22Rv1 (cell line): ENCODE results near the gene ZEB2.

Source experiments
- ZFX ChIP-seq: fragments of 450-650 bp; IDR thresholded peaks from 2 replicates; pipeline ENCODE4 v1.6.1; 2017; ENCODE audit warnings: antibody characterized with exemption, borderline replicate concordance
- TF ChIP-seq, protein P1 (sequence below): fragments of 450-650 bp; IDR thresholded peaks from 2 replicates; pipeline ENCODE4 v1.5.1; 2017; ENCODE audit warnings: mild to moderate bottlenecking

DNA sequence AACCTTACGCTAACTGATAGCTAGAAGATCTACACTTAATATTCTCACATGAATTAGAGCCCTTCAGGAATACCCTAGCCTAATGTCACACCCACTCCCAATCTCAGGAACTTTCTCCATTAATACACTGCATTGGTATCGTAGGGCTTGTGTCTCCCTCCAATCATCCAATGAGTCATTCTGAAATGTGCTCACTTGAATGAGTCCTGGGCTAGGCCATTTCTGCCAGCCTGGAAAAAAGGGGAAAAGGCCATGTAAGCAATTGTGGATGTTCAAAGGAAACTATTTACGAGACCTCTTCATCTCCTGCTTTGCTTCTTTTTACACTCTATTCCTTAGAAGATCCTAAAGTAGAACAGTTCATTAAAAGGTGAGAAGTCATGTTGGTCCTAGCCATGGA, 18.8 kb downstream of the ZEB2 start:
- TF ChIP-seq, protein P1, sequence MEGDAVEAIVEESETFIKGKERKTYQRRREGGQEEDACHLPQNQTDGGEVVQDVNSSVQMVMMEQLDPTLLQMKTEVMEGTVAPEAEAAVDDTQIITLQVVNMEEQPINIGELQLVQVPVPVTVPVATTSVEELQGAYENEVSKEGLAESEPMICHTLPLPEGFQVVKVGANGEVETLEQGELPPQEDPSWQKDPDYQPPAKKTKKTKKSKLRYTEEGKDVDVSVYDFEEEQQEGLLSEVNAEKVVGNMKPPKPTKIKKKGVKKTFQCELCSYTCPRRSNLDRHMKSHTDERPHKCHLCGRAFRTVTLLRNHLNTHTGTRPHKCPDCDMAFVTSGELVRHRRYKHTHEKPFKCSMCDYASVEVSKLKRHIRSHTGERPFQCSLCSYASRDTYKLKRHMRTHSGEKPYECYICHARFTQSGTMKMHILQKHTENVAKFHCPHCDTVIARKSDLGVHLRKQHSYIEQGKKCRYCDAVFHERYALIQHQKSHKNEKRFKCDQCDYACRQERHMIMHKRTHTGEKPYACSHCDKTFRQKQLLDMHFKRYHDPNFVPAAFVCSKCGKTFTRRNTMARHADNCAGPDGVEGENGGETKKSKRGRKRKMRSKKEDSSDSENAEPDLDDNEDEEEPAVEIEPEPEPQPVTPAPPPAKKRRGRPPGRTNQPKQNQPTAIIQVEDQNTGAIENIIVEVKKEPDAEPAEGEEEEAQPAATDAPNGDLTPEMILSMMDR, result no peak
- TF ChIP-seq ZFX, result no peak
